Aorta (tissue), 5 donors: ENCODE results near the gene MAL. TPM values are rescaled to one million over a fixed set of nuclear protein-coding genes. Genes with fewer than 3 reads are reported as not detected.

ENCODE experiments used
- ATAC-seq: fragments of 200-7000 bp; cut with Tn5 transposase; one replicate; pipeline ENCODE4 v1.9.1; 2022; ENCODE audit warnings: moderate library complexity; ENCODE audit not compliant: low FRiP score
- DNase-seq, 2 donors: peaks; one replicate each; pipeline ENCODE4 v3.0.0-alpha.2; 2020
- H3K27ac ChIP-seq, 2 donors: one replicate each; pipeline ENCODE4 v1.5.1; 2013; ENCODE audit warnings: low read length in 2 of 2, mild to moderate bottlenecking in 2 of 2, moderate library complexity in 2 of 2, control low read depth in 1 of 2, inconsistent platforms in 1 of 2, low read depth in 1 of 2
- H3K27me3 ChIP-seq, 2 donors: one replicate each; pipeline ENCODE4 v1.6.1; 2013; ENCODE audit warnings: control low read depth in 1 of 2, low read length in 1 of 2, mild to moderate bottlenecking in 1 of 2, moderate library complexity in 1 of 2; ENCODE audit not compliant: insufficient read depth in 2 of 2, control insufficient read depth in 1 of 2
- H3K36me3 ChIP-seq, 2 donors: one replicate each; pipeline ENCODE4 v1.6.1; 2013; ENCODE audit warnings: control low read depth in 1 of 2, low read length in 1 of 2, mild to moderate bottlenecking in 1 of 2; ENCODE audit not compliant: insufficient read depth in 2 of 2, control insufficient read depth in 1 of 2
- H3K4me1 ChIP-seq, 2 donors: one replicate each; pipeline ENCODE4 v1.6.1; 2013; ENCODE audit warnings: low read length in 2 of 2, control low read depth in 1 of 2, mild to moderate bottlenecking in 1 of 2, moderate library complexity in 1 of 2; ENCODE audit not compliant: insufficient read depth in 2 of 2, control insufficient read depth in 1 of 2
- H3K4me3 ChIP-seq, 2 donors: one replicate each; pipeline ENCODE4 v1.5.1; 2013; ENCODE audit warnings: low read length in 2 of 2, control low read depth in 1 of 2, mild to moderate bottlenecking in 1 of 2
- H3K9me3 ChIP-seq: one replicate; pipeline ENCODE4 v1.6.1; 2013; ENCODE audit warnings: mild to moderate bottlenecking, low read length; ENCODE audit not compliant: control insufficient read depth
- WGBS, 2 donors: extraction: QIAGEN DNeasy Blood & Tissue Kit; methylation state at CpG; one replicate each; pipeline ENCODE4 v1.1.7; 2013; 5-methylcytosine and 5-hydroxymethylcytosine counted together
- intact Hi-C, 2 donors: fragments of 100-400 bp; cut with DNase I; formaldehyde crosslinking; loops; one replicate each; pipeline versions ENCODE4 v1.14.2 to v1.15.0; 2022
- polyA plus RNA-seq, 2 donors: library from polyadenylated mRNA; stranded (reverse); fragments of 200-250 nt; gene quantifications; one replicate each; pipeline ENCODE4 v1.2.3, GENCODE V29; 2013
- total RNA-seq, 2 donors: library from RNA; stranded (reverse); fragmentation: NEBNext Ultra II Directional; extraction: Animal tissue kit (Norgen Biotek cat#: 25700); gene quantifications; one replicate each; pipeline ENCODE4 v1.2.1, GENCODE V29; 2021
- donor health status: healthy with polysubstance abuse.
- donor health status: Bipolar disorder and iron deficiency.
- donor health status: DM: no; HTN: no; CAD: no.
- donor health status: DM: no; HTN: no; CAD: no.
- donor health status: DM: yes; HTN: yes; CAD: no.

The MAL gene
- total and polyA plus RNA-seq, 4 donors = 0.49 to 2.0 (median 1.5) TPM

DNA sequence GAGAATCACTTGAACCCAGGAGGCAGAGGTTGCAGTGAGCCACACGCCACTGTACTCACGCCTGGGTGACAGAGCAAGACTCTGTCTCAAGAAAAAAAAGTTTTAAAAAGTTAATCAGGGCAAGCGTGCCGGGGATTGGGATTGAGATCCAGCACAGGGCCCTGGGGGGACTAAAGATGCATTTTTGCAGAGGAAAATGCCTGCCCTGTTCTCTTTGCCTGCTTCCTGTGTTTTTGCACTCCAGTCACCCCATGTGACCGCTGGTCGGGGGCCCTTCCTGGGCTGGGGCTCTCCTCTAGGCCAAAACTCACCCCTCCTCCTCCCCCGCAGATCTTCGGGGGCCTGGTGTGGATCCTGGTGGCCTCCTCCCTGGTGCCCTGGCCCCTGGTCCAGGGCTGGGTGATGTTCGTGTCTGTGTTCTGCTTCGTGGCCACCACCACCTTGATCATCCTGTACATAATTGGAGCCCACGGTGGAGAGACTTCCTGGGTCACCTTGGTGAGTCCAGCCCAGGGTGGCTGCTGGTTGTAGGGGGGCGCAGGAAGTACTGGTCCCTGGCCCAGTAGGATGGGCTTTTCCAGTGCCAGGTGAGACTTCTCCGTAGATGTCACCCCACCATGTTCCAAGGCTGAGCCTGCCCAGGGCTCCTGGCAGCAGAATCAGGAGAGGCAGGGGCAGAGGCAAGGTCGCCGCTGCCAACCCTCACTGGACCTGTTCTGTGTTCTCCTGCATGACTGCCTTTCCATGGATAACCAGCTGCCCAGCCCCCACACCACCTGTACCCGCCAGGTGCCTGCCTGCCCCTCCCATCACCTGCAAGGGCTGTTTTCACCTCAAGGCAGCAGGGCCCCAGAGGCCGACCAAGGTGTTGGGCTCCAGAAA, 22.4 kb downstream of the MAL start:
- no peak for ATAC-seq
- Histone ChIP-seq H3K9me3 (no peaks in the 10 kb centered on the region), H3K27me3 (no peaks in the 10 kb centered on the region), H3K27ac (no peak overlapping the region), H3K36me3 (no peaks in the 10 kb centered on the region), H3K4me1 (no peaks in the 10 kb centered on the region), H3K4me3 (no peak overlapping the region)
- intact Hi-C loops = no loop called here
- peak in 1 of 2 donors; percentile 41 for DNase-seq
- WGBS, 2 donors = 80 to 83% methylated on average over 17 of the region's 17 CpGs

DNA sequence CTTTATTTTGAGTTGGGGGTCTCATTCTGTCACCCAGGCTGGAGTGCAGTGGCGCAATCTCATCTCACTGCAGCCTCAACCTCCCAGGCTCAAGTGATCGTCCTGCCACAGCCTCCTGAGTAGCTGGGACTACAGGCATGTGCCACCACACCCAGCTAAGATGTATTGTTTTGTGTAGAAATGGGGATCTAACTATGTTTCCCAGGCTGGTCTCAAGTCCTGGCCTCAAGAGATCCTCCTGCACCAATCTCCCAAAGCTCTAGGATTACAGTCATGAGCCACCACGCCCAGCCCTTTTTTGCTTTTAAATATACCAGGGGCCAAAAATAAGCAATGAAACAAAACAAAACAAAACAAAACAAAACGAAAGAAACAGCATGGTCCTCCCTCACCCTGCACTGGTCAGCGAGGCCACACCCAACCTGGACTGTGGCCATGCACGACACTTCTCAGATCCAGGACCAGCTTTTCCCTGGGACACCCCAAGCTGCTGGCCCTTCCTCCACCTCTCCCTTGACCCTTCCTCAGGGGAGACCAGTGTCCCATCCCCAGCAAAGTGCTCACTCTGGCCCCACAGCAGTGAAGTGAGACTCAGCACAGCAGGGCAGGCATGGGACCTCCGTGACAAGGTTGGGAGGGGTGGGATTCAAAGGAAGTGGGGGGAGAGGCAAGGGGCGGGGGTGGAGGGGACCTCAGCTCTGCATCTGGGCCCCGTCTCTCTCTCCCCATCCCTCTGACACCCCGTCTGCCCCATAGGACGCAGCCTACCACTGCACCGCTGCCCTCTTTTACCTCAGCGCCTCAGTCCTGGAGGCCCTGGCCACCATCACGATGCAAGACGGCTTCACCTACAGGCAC, 23.5 kb downstream of the MAL start:
- DNase-seq = peak in 1 of 2 donors; percentile 16
- Histone ChIP-seq H3K36me3 (no peaks in the 10 kb centered on the region), H3K4me1 (no peaks in the 10 kb centered on the region), H3K9me3 (no peaks in the 10 kb centered on the region), H3K27me3 (no peaks in the 10 kb centered on the region), H3K4me3 (no peak overlapping the region), H3K27ac (no peak overlapping the region)
- intact Hi-C loops = no loop called here
- ATAC-seq = no peak
- WGBS, 2 donors = 78% methylated on average over 14 to 15 of the region's 15 CpGs

DNA sequence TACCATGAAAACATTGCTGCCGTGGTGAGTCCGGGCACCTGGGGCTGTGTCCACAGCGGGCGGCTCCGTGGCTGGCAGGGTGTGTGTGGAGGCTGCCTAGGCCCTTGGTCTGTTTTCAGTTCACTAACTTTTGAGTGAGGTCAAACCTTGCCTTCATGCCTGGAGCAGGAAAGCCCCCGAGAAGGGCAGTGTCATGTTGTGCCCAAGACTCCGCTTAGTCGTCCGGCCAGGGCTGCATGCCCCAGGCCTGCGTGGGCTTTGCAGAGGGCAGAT, 24.1 kb downstream of the MAL start:
- no peak overlapping the region for H3K4me3 ChIP-seq
- H3K4me1 ChIP-seq = no peaks in the 10 kb centered on the region
- H3K36me3 ChIP-seq = no peaks in the 10 kb centered on the region
- H3K9me3 ChIP-seq = no peaks in the 10 kb centered on the region
- 88 to 90% methylated on average over 10 of the region's 10 CpGs for WGBS, 2 donors
- ATAC-seq (no peak), DNase-seq (peak in 1 of 2 donors; percentile 73)
- intact Hi-C loops = no loop called here
- H3K27ac ChIP-seq = no peak overlapping the region
- H3K27me3 ChIP-seq = no peaks in the 10 kb centered on the region

DNA sequence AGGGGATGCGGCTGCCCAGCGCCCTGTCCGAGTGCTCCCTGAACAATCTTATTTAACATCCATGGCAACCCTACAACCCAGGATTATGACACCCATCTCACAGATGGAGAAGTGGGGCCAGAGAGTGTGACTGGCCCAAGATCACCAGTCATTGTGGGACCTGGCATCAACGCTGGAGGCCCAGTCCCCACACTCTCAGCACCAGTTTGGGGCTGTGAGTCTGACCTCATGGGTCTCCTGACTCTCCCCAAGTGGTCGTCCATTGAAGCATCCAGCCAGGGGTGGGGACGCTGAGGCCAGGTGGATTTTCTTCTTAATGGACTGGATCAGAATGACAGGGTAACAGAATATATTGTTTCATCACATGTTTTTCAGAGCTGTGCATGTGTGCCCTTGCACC, 24.5 kb downstream of the MAL start:
- Histone ChIP-seq H3K9me3 (no peaks in the 10 kb centered on the region), H3K4me3 (no peak overlapping the region), H3K4me1 (no peaks in the 10 kb centered on the region), H3K36me3 (no peaks in the 10 kb centered on the region), H3K27ac (no peak overlapping the region), H3K27me3 (no peaks in the 10 kb centered on the region)
- DNase-seq (no peak), ATAC-seq (no peak)
- intact Hi-C loops = no loop called here
- 87 to 93% methylated on average over 6 of the region's 6 CpGs for WGBS, 2 donors

DNA sequence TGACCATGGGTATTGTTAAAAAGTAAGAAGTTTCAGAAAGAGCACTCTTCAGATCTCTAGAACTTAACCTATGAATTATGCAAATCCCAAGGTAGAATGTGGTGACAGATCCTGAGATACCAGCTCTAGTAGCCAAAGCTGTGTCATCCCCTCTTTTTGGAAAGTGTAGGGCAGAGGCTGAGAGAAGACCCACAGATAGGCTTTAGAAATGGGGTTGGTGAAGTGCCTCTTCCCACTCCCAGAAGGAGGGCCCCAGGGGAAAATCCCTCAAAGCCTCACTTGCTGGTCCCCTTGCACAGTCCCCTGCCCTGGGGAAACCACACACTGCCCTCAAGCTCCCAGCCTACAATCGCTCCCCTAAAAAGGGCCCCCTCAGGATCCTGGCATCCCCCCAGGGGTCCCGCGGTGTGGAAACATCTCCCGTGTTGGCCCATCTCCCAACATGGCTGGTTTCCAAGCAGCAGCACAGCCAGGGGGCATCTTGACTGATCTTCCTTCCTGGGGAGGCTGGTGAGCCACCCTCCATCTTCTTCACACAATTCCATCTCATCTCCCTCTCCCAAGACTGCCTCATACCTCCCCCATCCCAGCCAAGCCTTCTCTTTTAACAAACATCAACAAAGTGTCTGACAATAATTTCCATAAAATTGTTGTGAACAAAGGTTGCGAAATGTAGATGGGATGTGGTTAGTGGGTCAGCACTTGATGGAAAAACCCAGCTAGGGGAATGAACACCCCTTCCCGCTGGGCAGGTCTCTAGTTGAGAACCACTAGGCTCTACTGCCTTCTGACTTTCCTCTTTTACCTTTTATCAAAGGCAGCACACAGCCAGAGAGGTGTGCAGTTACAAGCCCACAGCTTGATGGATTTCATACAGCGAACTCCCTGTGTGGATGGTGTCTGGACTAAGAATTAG, 25.1 kb downstream of the MAL start:
- Histone ChIP-seq H3K27me3 (no peaks in the 10 kb centered on the region), H3K9me3 (no peaks in the 10 kb centered on the region), H3K4me3 (no peak overlapping the region), H3K27ac (no peak overlapping the region), H3K36me3 (no peaks in the 10 kb centered on the region), H3K4me1 (no peaks in the 10 kb centered on the region)
- WGBS, 2 donors = 60 to 64% methylated on average over 7 of the region's 7 CpGs
- intact Hi-C loops = no loop called here
- DNase-seq (peak in 1 of 2 donors; percentile 46), ATAC-seq (no peak)

DNA sequence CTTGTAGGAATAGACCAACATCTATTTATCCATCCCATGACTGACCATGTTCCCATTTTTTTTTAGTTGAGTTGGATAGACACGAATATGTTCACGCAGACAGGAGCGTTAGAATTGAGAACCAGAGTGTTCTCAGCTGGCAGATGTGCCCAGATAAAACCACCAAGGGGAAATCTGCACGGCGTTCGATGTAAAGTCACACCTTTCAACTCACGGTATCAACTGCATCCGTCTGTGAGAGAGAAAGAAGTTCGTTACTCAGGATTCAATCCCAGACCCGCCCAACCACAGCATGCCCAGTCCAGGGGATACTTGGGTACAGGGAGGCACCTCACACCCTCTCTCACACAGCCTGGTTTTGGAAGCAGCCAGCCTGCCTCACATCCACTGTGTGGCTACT, 26.1 kb downstream of the MAL start:
- ATAC-seq (no peak), DNase-seq (peak in 1 of 2 donors; percentile 30)
- Histone ChIP-seq H3K9me3 (no peaks in the 10 kb centered on the region), H3K4me1 (no peaks in the 10 kb centered on the region), H3K27ac (no peak overlapping the region), H3K27me3 (no peaks in the 10 kb centered on the region), H3K4me3 (no peak overlapping the region), H3K36me3 (no peaks in the 10 kb centered on the region)
- intact Hi-C loops = no loop called here
- 87 to 91% methylated on average over 10 of the region's 10 CpGs for WGBS, 2 donors

DNA sequence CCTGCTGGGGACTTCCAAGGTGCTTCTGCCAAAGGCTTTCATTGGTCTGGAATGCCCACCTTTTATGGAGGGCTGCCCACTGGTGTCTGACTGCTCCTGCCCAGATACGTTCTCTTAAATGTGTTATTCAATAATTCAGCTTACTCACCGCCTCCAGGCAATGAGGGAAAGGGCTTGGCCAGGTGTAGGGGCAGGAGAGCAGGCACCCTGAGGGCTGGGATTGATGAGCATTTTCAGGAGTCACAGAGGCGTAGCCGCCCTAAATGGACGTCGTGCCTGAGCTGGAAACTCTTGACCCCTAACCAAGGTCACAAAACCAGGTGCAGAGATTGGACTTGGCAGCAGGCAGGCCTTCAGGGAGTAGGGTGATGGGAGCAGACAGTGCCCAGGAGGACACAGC, 26.8 kb downstream of the MAL start:
- H3K4me1 ChIP-seq = no peaks in the 10 kb centered on the region
- H3K27me3 ChIP-seq = no peaks in the 10 kb centered on the region
- no peaks in the 10 kb centered on the region for H3K9me3 ChIP-seq
- no peak overlapping the region for H3K27ac ChIP-seq
- no peak overlapping the region for H3K4me3 ChIP-seq
- 59 to 71% methylated on average over 6 of the region's 6 CpGs for WGBS, 2 donors
- H3K36me3 ChIP-seq = no peaks in the 10 kb centered on the region
- intact Hi-C loops = no loop called here
- no peak for ATAC-seq
- peak in 1 of 2 donors; percentile 31 for DNase-seq

DNA sequence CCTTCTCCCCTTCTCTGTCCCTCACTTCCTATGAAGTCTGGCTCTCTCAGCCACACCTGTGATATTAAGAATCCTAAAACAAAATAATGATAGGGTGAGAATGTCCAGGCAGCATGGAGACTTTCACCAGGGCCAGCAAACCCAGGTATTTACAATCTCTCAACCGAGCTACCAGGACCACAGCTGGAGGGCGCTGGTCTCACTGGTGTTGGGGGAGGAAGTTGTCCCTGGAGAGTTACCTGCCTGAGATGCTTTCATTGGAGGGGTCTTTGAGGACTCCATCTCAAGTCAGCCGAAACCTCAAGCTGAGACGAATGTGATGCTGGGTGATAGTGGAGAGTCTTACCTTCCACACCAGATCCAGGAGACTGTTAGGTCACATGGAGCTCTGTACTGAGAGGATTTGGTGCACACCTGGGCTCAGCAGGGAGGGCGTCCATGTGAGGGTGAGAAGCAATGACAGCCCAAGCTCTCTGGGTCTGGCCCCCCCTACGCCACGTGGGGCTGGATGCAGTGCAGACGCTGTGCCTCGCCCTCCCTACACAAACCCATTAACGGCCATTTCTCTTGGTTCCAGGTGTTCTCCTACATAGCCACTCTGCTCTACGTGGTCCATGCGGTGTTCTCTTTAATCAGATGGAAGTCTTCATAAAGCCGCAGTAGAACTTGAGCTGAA, 27.4 kb downstream of the MAL start:
- peak in 1 of 2 donors; percentile 44 for DNase-seq
- no peaks in the 10 kb centered on the region for H3K36me3 ChIP-seq
- WGBS, 2 donors = 83 to 84% methylated on average over 13 of the region's 13 CpGs
- no peak overlapping the region for H3K27ac ChIP-seq
- intact Hi-C loops = no loop called here
- H3K4me3 ChIP-seq = no peak overlapping the region
- no peaks in the 10 kb centered on the region for H3K9me3 ChIP-seq
- H3K4me1 ChIP-seq = no peaks in the 10 kb centered on the region
- no peaks in the 10 kb centered on the region for H3K27me3 ChIP-seq
- ATAC-seq = no peak
